ENCODE data around the gene CCL25.
"Not testable (repeated sequence)": the region's sequence is repeated elsewhere in the genome, so short reads cannot be mapped to it uniquely, and the experiment has no call there.

Gene CCL25

GRCh38 chr19:8052464-8052859 lies at the start of gene CCL25:
TSS of gene CCL25 (plus strand) at chr19:8052760. CDS start at chr19:8053050, 290 bp downstream.
- FAIRE-seq, result no peak

- FAIRE-seq, result no peak
Measured at GRCh38 chr19:8004001-8004400, 48.6 kb upstream of the CCL25 start.

- no peak for FAIRE-seq
Measured at GRCh38 chr19:8004723-8005513, 47.6 kb upstream of the CCL25 start.

- FAIRE-seq, result no peak
Measured at GRCh38 chr19:8005534-8006256, 46.9 kb upstream of the CCL25 start, which contains the start of gene ELAVL1. TSS of gene ELAVL1 (minus strand) at chr19:8005641. CDS start at chr19:7991815, 13,826 bp downstream.

DNA sequence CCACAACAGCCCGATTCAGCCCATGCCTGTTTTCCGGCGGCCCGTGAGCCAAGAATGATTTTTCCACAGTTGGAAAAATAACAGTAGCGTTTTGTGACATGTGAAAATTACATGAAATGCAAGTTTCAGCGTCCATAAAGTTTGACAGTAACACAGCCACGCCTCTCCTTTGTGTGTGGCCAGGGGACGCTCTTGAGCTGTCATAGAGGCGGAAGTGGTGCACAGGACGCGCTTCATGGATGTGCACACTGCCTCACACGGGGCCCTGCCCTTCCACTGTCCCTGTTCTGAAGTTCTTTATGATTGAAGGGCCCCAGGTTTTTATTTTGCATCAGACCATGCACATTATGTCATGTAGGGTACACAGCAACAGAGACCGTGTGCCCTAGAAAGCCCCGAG lies 34.8 kb upstream of the CCL25 start:
- no peak for FAIRE-seq

DNA sequence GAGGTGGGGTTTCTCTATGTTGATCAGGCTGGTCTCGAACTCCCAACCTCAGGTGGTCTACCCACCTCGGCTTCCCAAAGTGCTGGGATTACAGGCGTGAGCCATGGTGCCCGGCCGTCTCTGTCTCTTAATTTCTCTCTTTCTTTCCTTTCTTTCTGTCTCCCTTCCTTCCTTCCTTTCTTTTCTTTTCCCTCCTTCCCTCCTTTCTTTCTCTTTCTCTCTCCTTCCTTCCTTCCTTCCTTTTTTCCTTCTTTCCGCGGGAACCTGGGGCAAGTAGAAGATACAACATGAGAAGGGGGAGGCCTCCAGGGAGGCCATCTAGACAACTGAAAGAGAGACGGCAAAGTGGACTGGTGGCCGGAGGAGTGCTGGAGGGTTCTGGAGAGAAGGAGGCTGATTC lies 31.9 kb upstream of the CCL25 start:
- no peak for FAIRE-seq

DNA sequence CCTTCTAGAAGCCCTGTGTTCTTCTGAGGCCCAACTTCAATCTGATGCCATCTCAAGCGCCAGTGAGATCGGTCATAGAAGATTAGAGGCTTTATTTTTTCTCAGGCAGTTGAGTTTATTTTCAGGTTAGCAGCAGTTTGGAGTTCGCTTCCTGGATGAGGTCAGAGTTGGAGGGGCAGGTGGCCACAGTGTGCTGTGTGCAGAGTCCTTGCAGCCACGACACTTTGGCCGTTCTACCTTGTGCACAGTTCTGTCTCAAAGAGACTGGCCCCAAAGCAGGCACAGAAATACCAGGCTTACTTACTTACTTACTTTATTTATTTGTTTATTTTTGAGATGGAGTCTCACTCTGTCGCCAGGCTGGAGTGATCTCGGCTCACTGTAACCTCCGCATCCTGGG lies 31.2 kb upstream of the CCL25 start:
- FAIRE-seq, result no peak

GRCh38 chr19:8022275-8022674 lies 30.3 kb upstream of the CCL25 start:
- FAIRE-seq, result no peak

DNA sequence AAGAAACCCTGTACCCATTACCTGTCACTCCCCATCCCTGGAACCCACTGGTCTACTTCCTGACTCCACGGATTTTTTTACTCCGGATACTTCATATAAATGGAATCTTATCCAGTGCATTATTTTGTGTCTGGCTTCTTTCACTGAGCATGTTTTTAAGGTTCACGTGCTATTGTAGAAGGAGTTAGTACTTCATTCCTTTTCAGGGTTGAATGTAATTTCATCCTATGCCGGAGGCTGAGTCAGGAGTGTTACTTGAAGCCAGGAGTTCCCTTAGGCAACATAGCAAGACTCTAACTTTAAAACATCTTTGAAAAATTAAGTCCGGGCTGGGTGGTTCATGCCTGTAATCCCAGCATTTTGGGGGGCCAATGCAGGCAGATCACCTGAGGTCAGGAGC lies 29.2 kb upstream of the CCL25 start:
- FAIRE-seq, result no peak

DNA sequence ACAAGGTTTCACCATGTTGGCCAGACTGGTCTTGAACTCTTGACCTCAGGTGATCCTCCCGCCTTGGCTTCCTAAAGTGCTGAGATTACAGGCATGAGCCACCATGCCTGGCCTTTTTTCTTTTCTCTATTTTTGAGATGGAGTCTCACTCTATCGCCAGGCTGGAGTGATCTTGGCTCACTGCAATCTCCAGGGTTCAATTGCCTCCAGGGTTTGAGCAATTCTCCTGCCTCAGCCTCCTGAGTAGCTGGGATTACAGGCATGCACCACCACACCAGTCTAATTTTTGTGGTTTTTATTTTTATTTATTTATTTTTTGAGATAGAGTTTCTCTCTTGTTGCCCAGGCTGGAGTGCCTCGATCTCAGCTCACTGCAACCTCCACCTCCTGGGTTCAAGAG lies 28.3 kb upstream of the CCL25 start:
- not testable (repeated sequence) for FAIRE-seq

DNA sequence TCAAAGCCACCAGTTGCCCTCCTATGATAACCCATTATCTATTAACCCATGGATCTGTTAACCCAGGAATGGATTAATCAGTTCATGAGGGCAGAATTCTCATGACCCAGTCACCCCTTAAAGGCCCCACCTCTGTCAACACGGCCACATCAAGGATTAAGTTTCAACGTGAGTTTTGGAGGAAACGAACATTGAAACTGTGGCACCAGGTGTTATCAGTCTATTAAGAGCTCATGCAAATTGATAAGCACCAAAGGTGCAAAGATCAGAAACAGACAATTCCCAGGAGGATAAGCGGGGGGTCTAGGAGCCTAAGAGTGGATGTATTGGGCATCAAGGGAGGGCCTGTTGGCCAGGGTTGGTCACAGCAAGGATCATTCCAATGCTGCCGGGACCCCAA lies 27.2 kb upstream of the CCL25 start:
- no peak for FAIRE-seq

GRCh38 chr19:8028951-8029491 lies 23.5 kb upstream of the CCL25 start:
- FAIRE-seq, result no peak

GRCh38 chr19:8030960-8031359 lies 21.6 kb upstream of the CCL25 start:
- no peak for FAIRE-seq

DNA sequence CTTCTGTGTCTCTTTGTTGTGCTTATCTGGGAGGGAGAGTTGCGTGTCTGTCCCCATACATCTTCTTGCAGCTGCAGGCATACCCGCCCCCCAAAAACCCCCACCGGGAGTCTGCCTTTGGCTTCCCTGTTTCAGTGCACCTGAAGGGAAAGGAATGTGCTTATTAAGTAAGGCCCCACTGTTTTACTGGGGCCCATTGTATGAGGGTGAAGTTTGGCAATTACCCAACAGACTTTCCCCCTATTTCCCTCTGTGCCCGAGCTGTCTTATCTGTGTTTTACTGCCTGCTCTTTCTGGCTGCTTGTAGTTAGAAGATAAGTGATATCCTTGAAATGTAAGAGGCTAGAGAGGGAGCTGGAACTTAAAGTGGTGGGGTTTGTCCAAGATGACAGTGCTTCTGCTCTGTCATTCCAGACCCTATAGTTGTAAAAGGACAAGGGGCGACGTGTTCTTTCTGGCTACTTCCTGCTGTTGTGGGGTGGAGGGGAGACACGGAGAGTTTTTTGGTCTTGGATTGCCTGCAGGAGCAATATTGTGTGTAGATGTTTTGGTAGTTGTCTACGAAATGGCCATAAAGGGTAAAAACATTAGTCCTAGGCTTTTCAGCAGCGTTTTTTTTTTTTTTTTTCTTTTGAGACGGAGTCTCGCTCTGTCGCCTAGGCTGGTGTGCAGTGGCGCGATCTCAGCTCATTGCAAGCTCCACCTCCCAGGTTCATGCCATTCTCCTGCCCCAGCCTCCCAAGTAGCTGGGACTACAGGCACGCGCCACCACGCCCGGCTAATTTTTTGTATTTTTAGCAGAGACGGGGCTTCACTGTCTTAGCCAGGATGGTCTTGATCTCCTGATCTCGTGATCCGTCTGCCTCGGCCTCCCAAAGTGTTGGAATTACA lies 19.0 kb upstream of the CCL25 start:
- FAIRE-seq, result not testable (repeated sequence)

- no peak for FAIRE-seq
Measured at GRCh38 chr19:8034178-8034525, 18.4 kb upstream of the CCL25 start.

GRCh38 chr19:8036434-8037099 lies 16.0 kb upstream of the CCL25 start:
- no peak for FAIRE-seq

DNA sequence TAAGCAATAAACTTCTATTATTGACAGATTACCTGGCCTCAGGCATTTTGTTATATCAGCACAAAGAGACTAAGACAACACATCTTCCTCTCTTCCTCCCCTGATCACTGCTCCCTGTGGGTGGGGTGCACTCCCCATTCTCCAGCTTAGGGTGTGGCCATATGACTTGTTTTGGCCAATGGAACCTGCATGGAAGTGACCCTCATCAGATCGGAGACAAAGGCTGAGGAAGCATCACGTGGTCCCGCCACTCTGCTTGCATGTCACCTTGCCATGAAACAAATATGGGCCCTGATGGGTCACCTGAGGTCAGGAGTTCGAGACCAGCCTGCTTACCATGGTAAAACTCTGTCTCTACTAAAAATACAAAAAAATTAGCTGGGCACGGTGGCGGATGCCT lies 13.7 kb upstream of the CCL25 start:
- FAIRE-seq, result no peak

GRCh38 chr19:8039231-8039630 lies 13.3 kb upstream of the CCL25 start:
- no peak for FAIRE-seq

DNA sequence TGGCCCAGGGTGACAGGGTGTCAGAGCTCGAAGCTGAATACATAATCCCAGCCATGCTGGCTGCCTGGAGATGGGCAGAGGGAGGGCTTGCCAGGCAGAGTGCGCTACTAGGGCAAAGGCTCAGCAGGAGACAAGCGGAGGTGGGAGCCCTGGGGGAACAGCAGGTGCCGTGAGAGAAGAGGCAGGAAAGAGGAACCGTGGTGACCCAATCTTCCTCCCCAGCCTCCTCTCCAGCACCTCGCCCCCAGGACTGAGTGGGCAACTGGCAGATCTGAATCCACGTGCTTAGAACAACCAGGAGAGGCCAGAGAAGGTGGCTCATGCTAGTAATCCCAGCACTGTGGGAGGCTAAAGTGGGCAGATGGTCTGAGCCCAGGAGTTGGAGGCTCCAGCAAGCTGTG lies 11.0 kb upstream of the CCL25 start:
- FAIRE-seq, result no peak

DNA sequence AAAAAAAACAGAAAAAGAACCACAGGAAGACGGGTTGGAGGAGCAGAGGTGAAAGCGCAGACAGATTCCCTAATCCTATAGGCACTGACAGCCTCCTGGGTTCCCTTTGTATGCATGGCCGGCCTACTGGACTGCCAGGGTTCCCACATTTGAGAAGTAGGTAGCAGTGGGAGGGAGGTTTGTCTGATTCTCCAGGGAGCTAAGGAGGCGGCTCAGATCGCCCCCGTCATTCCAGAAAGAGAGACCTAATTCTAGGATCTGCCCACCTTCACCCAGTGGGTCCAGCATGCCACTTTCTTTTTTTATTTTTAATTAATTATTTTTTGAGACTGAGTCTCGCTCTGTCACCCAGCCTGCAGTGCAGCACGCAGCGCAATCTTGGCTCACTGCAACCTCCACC lies 9.7 kb upstream of the CCL25 start:
- no peak for FAIRE-seq

GRCh38 chr19:8044018-8044417 lies 8.5 kb upstream of the CCL25 start:
- FAIRE-seq, result no peak

GRCh38 chr19:8045872-8046568 lies 6.5 kb upstream of the CCL25 start:
- no peak for FAIRE-seq

All from islet of Langerhans (tissue), 1 donor.